KMS-11 (cell line): ENCODE results near the gene CDK14.

Source experiments
- H2AFZ ChIP-seq: fragments of 200-600 bp; sonication (generic); 2 replicates; pipeline ENCODE4 v1.6.1; 2016; ENCODE audit warnings: antibody characterized with exemption, mixed run types, low read depth
- H3K27ac ChIP-seq: fragments of 200-600 bp; sonication (generic); 2 replicates; pipeline ENCODE4 v1.6.1; 2016; ENCODE audit warnings: mild to moderate bottlenecking, mixed run types
- H3K27me3 ChIP-seq: fragments of 200-600 bp; sonication (generic); 2 replicates; pipeline ENCODE4 v1.6.1; 2017; ENCODE audit warnings: mild to moderate bottlenecking, low read depth, mixed run types, moderate library complexity; ENCODE audit not compliant: insufficient read depth
- H3K36me3 ChIP-seq: fragments of 200-600 bp; sonication (generic); 2 replicates; pipeline ENCODE4 v1.6.1; 2017; ENCODE audit warnings: mild to moderate bottlenecking, mixed run types; ENCODE audit not compliant: insufficient read depth
- H3K4me1 ChIP-seq: fragments of 200-600 bp; sonication (generic); 2 replicates; pipeline ENCODE4 v1.6.1; 2016; ENCODE audit warnings: mild to moderate bottlenecking, low read depth, mixed run types; ENCODE audit not compliant: poor library complexity, severe bottlenecking
- H3K4me2 ChIP-seq: fragments of 200-600 bp; sonication (generic); 2 replicates; pipeline ENCODE4 v1.7.0; 2016; ENCODE audit warnings: mild to moderate bottlenecking, mixed run types
- H3K4me3 ChIP-seq: fragments of 200-600 bp; sonication (generic); IDR thresholded peaks from 2 replicates; pipeline ENCODE4 v1.6.1; 2017; ENCODE audit warnings: low read depth, low read length, mixed read lengths; ENCODE audit not compliant: insufficient read depth
- H3K79me2 ChIP-seq: fragments of 200-600 bp; sonication (generic); 2 replicates; pipeline ENCODE4 v1.6.1; 2016; ENCODE audit warnings: low read depth, mixed run types; ENCODE audit not compliant: insufficient read depth
- H3K9ac ChIP-seq: fragments of 200-600 bp; sonication (generic); 2 replicates; pipeline ENCODE4 v1.6.1; 2016; ENCODE audit warnings: mild to moderate bottlenecking, mixed run types
- H4K20me1 ChIP-seq: fragments of 200-600 bp; sonication (generic); 2 replicates; pipeline ENCODE4 v1.6.1; 2016; ENCODE audit warnings: mild to moderate bottlenecking, mixed run types; ENCODE audit not compliant: insufficient read depth
- CTCF ChIP-seq: fragments of 200-600 bp; sonication (generic); conservative IDR thresholded peaks from 2 replicates; pipeline ENCODE4 v1.6.1; 2017; ENCODE audit warnings: low read depth, mild to moderate bottlenecking, antibody characterized with exemption, low read length, moderate library complexity, mixed read lengths

Gene CDK14

GRCh38 chr7:90763108-90763507 lies 167.0 kb downstream of the CDK14 start:
- Histone ChIP-seq H4K20me1 (peaks cover 37% of the 10 kb centered on the region), H3K27ac (no peak overlapping the region), H3K4me1 (peaks cover 34% of the 10 kb centered on the region), H2AFZ (no peak overlapping the region), H3K4me3 (no peak overlapping the region), H3K79me2 (peaks cover 100% of the 10 kb centered on the region), H3K9ac (no peak overlapping the region), H3K36me3 (no peaks in the 10 kb centered on the region), H3K27me3 (no peaks in the 10 kb centered on the region), H3K4me2 (no peak overlapping the region)
- no peak for TF ChIP-seq CTCF

GRCh38 chr7:90764848-90765570 lies 168.9 kb downstream of the CDK14 start:
- Histone ChIP-seq H2AFZ (no peak overlapping the region), H4K20me1 (peaks cover 30% of the 10 kb centered on the region), H3K9ac (no peak overlapping the region), H3K4me3 (no peak overlapping the region), H3K27me3 (no peaks in the 10 kb centered on the region), H3K4me2 (no peak overlapping the region), H3K27ac (no peak overlapping the region), H3K4me1 (peaks cover 36% of the 10 kb centered on the region), H3K79me2 (peaks cover 100% of the 10 kb centered on the region), H3K36me3 (no peaks in the 10 kb centered on the region; the same call in 1 of the 2 replicates)
- no peak for TF ChIP-seq CTCF

GRCh38 chr7:90766814-90767564 lies 170.9 kb downstream of the CDK14 start:
- H3K4me3 ChIP-seq: no peak overlapping the region
- H3K4me2 ChIP-seq: no peak overlapping the region
- no peak overlapping the region for H3K27ac ChIP-seq
- no peak overlapping the region for H2AFZ ChIP-seq
- peaks cover 20% of the 10 kb centered on the region; the same call in 1 of the 2 replicates for H4K20me1 ChIP-seq
- no peaks in the 10 kb centered on the region for H3K27me3 ChIP-seq
- no peak overlapping the region for H3K9ac ChIP-seq
- H3K4me1 ChIP-seq: peaks cover 44% of the 10 kb centered on the region
- TF ChIP-seq CTCF: no peak
- peaks cover 100% of the 10 kb centered on the region for H3K79me2 ChIP-seq
- peaks cover 15% of the 10 kb centered on the region; the same call in 1 of the 2 replicates for H3K36me3 ChIP-seq

- H2AFZ ChIP-seq: no peak overlapping the region
- no peak overlapping the region for H3K4me2 ChIP-seq
- H3K27ac ChIP-seq: no peak overlapping the region
- H3K79me2 ChIP-seq: peaks cover 100% of the 10 kb centered on the region
- H3K27me3 ChIP-seq: no peaks in the 10 kb centered on the region
- H3K4me1 ChIP-seq: peaks cover 57% of the 10 kb centered on the region
- no peak overlapping the region for H3K4me3 ChIP-seq
- no peak overlapping the region for H3K9ac ChIP-seq
- H3K36me3 ChIP-seq: peaks cover 18% of the 10 kb centered on the region; the same call in 1 of the 2 replicates
- H4K20me1 ChIP-seq: peaks cover 20% of the 10 kb centered on the region; the same call in 1 of the 2 replicates
- no peak for TF ChIP-seq CTCF
Observed at GRCh38 chr7:90768301-90768700, 172.2 kb downstream of the CDK14 start.
